Peyer's patch (tissue), 4 donors: ENCODE measurements around the gene VSIG8.

Source experiments
- CTCF ChIP-seq, 6 experiments: fragments of 450-650 bp in 4 of 6; fragments of 200-600 bp in 2 of 6; sonication (generic) in 1 of 6; IDR thresholded peaks; one replicate each; pipeline ENCODE4 v1.5.1; 2017 to 2019; ENCODE audit warnings: antibody characterized with exemption in 6 of 6, mild to moderate bottlenecking in 3 of 6, moderate library complexity in 1 of 6
- POLR2A ChIP-seq, 2 donors: fragments of 450-650 bp; IDR thresholded peaks; one replicate each; pipeline ENCODE4 v1.5.1; 2017; ENCODE audit warnings: antibody characterized with exemption in 2 of 2, mild to moderate bottlenecking in 2 of 2, moderate library complexity in 2 of 2

GRCh38 chr1:159821171-159821867, 41.1 kb downstream of the VSIG8 start:
- TF ChIP-seq CTCF (IDR thresholded peaks at IDR 0.05) (no peak), POLR2A (IDR thresholded peaks at IDR 0.05) (no peak)
